Activated CD8-positive, alpha-beta memory T cell treated with anti-CD3 and anti-CD28 coated beads for 4 hours (primary cell): Measurements from ENCODE around the gene OTULIN.

Source experiments
- DNase-seq, 2 donors: peaks; one replicate each; pipeline ENCODE4 v3.0.0-alpha.2; 2020; ENCODE audit warnings: low read depth in 2 of 2

OTULIN gene

GRCh38 chr5:14721990-14722656, 57.6 kb downstream of the OTULIN start:
- no peak for DNase-seq

- DNase-seq = no peak
These were observed 58.4 kb downstream of the OTULIN start for GRCh38 chr5:14722923-14723322.

- DNase-seq = no peak
These were observed 59.2 kb downstream of the OTULIN start for GRCh38 chr5:14723701-14724132.

GRCh38 chr5:14724633-14725032, 60.1 kb downstream of the OTULIN start:
- DNase-seq = no peak

- DNase-seq = no peak
These were observed 61.7 kb downstream of the OTULIN start for GRCh38 chr5:14726066-14726838.

GRCh38 chr5:14727428-14727865, 62.9 kb downstream of the OTULIN start:
- peak; percentile 40 to 48 for DNase-seq

- DNase-seq = no peak
These were observed 63.5 kb downstream of the OTULIN start for GRCh38 chr5:14727928-14728458.

- no peak for DNase-seq
These were observed 64.0 kb downstream of the OTULIN start for GRCh38 chr5:14728459-14728938.

- no peak for DNase-seq
These were observed 65.2 kb downstream of the OTULIN start for GRCh38 chr5:14729448-14730385.

- DNase-seq = no peak
These were observed 65.9 kb downstream of the OTULIN start for GRCh38 chr5:14730466-14730865.

GRCh38 chr5:14730881-14731280, 66.4 kb downstream of the OTULIN start:
- DNase-seq = no peak

GRCh38 chr5:14732991-14733390, 68.5 kb downstream of the OTULIN start:
- DNase-seq = no peak

GRCh38 chr5:14733661-14734060, 69.1 kb downstream of the OTULIN start:
- no peak for DNase-seq

- DNase-seq = no peak
These were observed 69.9 kb downstream of the OTULIN start for GRCh38 chr5:14734396-14734795.

- no peak for DNase-seq
These were observed 71.4 kb downstream of the OTULIN start for GRCh38 chr5:14735944-14736343.

- DNase-seq = no peak
These were observed 72.8 kb downstream of the OTULIN start for GRCh38 chr5:14737291-14737690.

GRCh38 chr5:14738050-14738449, 73.5 kb downstream of the OTULIN start:
- DNase-seq = no peak

- DNase-seq = no peak
These were observed 75.0 kb downstream of the OTULIN start for GRCh38 chr5:14739538-14739937.

- DNase-seq = no peak
These were observed 75.5 kb downstream of the OTULIN start for GRCh38 chr5:14739981-14740380.

GRCh38 chr5:14741131-14741530, 76.6 kb downstream of the OTULIN start:
- no peak for DNase-seq

GRCh38 chr5:14741801-14742440, 77.4 kb downstream of the OTULIN start:
- DNase-seq = no peak
